WI38 (cell line): Measurements from ENCODE around the gene DDI1.

Source experiments
- H3K4me3 ChIP-seq: 2 replicates; pipeline ENCODE4 v1.5.1; 2011; ENCODE audit warnings: low read depth, mild to moderate bottlenecking, control low read depth, low read length
- CTCF ChIP-seq: IDR thresholded peaks from 2 replicates; pipeline ENCODE4 v1.5.1; 2012; ENCODE audit warnings: low read depth, mild to moderate bottlenecking, control low read depth, low read length

Gene DDI1

GRCh38 chr11:104011044-104011443 lies 25.4 kb upstream of the DDI1 start:
- H3K4me3 ChIP-seq = no peak overlapping the region
- no peak for TF ChIP-seq CTCF

- H3K4me3 ChIP-seq = no peak overlapping the region
- TF ChIP-seq CTCF = no peak
These were observed 20.6 kb upstream of the DDI1 start for GRCh38 chr11:104015649-104016415.

GRCh38 chr11:104024572-104024971 lies 11.9 kb upstream of the DDI1 start:
- TF ChIP-seq CTCF = no peak
- no peak overlapping the region for H3K4me3 ChIP-seq

- no peak for TF ChIP-seq CTCF
- H3K4me3 ChIP-seq = no peak overlapping the region
These were observed 7.8 kb upstream of the DDI1 start for GRCh38 chr11:104028476-104029263.

- no peak for TF ChIP-seq CTCF
- no peak overlapping the region for H3K4me3 ChIP-seq
These were observed 3.3 kb upstream of the DDI1 start for GRCh38 chr11:104033134-104033533.

GRCh38 chr11:104033561-104033960 lies 2.9 kb upstream of the DDI1 start:
- no peak for TF ChIP-seq CTCF
- H3K4me3 ChIP-seq = no peak overlapping the region

GRCh38 chr11:104036995-104037394 lies 555 bp downstream of the DDI1 start:
- no peak for TF ChIP-seq CTCF
- H3K4me3 ChIP-seq = no peak overlapping the region
